ENCODE results near the gene RYK.
"Not testable (repeated sequence)": the region's sequence is repeated elsewhere in the genome, so short reads cannot be mapped to it uniquely, and the experiment has no call there.

The RYK gene

DNA sequence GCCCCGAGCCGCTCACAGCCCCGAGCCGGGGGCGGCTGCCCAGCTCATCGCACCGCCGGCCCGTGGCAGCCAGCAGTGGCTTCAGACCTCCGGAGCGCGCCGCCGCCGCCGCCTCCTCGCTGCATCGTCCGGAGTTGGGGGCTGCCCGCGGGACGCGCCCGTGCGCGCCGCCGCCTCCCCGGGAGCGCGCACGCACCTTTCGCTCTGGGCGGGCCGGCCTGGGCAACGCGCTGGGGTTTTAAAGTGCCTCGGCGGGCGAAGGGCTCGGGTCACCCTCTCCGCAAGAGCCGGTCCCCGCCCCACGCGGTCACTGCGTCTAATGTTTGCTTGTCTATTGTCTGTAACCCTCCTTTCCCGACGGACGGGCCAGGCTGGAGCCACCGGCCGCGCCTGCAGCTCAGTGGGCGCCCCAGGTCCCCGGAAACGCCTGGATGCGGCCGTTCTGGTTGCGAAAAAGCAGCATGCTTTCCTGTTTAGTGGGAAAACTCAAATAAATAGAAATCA is at the start of gene RYK:
TSS of gene RYK (minus strand) at position 143 of the 504 bp plus-strand sequence. CDS start 205 bp downstream, outside the sequence.
- peak; percentile 63 to 73 for DNase-seq

DNA sequence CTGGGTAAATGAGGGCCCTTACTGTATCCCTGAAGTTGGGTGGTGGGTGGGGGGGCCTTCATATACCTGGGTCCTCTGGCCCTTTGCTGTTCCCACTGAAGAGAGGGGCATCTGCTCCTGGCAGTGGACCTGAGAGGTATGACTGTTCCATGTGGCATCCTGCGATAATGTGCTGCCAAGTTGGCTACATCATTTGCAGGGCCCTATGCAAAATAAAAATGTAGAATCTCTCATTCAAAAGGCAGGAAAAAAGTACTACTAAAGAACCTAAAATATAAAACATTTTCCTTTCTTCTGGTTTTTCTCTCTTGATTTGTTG is 49.2 kb upstream of the RYK start:
- no peak for DNase-seq

DNA sequence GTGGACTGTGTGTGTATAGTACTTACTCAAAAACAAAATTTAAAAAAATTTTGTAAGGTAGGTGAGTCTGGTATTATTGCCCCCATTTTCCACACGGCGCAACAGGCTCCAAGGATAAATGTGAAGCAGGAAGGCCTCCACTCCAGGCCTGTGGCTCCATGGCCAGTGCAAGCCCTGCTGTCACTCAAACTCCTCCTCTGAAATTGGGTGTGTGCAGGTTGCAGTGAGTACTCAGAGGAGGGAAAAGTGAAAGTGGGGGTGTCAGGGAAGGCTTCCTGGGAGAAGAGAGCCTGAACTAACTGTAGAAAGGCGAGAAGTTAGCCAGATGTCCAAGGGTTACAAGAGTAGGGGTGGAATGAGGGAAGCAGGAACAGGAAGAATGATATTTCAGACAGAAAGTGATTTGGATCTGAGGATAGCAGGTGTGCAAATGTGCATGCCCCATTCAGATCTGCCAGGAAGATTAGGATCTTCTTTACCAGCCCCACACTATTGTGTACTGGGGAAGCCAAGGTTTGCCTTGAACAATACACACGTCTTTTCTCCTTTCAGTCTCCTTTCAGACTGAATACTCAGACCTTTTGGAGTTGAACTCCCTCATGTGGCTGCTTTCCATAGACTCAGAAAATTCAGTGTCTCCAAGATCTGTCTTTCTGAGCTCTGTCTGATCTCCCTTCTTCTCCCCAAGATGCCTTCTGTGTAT is 48.7 kb upstream of the RYK start:
- no peak for DNase-seq

DNA sequence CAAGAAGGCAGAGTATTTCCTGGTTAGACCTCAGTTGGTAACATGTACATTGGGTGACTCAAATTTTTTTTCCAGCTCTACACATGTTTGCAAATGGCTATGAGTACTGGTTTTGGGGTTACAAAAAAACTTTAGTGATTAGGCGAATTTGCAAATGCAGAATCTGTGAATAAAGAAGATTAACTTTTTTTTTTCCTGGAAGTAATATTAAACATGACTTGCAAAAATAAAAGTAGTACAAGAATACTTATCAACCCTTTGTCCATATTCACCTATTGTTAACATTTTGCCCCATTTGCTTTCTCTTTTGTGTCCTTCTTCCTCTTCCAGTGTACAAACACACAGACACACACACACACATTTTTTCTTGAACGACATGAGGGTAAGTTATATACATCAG is 47.6 kb upstream of the RYK start:
- DNase-seq = no peak

DNA sequence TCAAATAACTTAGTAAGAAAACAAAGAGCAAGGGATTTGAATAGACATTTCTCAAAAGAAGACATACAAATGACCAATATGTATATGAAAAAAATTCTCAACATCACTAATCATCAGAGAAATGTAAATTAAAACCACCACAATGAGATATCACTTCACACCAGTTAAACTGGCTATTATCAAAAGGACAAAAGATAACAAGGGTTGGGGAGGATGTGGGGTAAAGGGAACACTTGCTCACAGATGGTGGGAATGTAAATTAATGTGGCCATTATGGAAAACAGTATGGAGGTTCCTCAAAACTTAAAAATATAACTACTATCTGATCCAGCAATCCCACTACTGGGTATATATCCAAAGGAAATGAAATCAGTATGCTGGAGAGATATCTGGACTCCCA is 46.0 kb upstream of the RYK start:
- no peak for DNase-seq

DNA sequence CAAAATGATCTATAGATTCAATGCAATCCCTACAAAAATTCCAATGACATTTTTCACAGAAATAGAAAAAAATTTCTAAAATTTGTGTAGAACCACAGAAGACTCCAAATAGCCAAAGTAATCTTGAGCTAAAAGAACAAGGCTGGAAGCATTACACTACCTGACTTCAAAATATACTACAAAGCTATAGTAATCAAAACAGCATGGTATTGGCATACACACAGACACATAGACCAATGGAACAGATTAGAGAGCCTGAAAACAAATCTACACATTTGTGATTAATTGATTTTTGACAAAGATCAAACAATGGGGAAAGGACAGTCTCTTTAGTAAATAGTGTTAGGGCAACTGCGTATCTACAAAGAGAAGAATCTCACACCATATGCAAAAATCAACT is 45.3 kb upstream of the RYK start:
- DNase-seq = no peak

DNA sequence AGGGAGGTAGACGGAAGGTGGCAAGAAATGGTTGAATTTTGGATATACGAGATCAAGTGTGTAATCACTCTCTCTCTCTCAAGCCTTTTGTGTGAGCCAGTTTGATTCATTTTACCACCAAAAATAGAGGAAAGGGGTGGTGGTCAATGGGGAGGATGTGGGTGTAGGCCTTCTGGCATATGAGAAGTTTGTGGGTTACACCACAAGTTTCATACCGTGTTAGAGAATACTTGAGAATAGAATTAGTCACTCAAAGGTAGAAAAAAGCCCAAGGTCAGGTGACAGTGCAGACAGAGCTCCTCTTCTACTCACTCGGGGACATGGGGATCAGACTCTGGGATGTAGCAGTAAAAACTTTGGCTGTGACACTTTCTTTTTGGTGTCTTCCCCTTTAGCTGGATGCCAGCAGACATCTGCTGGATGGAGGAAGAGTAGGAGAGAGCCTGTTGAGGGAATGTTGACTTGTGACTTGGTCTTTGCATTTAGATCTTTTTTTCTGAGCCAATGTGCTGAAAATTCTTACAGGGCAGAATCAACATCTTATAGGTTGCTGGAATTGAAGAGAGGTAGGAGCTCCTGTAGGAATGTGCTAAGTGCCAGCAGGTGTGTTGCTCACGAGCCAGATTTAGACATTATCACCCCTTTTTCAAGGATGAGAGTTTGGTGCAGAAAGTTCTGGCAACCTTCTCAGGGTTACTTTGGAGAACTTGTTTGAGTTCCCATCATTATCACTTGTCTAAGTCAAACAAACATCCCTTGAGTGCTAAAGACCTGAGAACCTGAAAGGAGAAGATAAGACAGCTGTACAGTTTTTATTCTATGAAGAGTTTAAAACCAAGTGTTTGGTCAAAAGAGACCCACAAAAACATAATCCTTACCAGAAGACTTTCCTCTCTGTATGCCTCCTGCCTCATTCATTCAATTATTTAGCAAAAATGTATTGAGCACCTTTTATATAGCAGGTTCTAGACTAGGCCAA is 43.9 kb upstream of the RYK start:
- DNase-seq = peak; percentile 43 to 45

DNA sequence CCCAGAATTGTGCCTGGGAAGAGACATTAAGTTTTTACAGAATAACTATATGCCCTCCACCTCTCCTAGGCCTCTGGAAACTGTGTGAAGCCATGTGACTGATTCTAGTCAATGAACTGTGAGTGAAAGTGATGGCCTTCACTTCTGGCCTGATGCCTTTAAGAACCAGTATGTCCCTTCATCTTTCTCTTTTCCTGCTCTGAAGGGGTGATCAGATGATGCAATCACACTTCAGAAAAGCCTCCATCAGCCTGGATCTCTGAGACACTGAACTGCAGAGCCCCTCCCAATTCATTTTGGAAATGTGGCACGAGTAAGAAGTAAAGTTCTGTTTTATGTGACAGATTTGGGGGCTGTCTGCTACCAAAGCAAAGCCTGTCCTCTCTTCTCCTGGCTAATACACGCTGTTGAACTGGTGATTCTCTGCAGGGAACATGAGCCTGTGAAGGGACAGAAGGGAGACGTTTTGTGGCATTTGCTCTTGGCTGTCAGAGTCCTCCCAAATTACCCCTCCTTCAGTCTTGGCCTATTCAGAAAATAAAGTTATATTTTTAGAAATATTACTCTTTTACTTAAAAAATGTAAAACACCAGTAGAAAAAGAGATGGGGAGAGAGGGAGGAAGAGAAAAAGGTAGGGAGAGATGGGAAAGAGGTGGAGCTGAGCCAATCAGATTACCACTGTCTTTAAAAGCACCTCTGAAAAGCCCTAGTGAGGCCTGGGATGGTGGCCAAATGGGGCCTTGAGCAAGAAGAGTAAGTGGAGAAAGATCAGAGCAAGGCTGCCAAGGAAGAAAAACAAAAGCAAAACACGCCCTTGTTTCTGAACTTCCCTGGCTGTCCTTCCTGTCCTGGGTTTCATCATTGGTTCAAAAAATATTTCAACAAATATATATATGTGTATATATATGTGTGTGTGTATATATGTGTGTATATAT is 40.9 kb upstream of the RYK start:
- DNase-seq = no peak

DNA sequence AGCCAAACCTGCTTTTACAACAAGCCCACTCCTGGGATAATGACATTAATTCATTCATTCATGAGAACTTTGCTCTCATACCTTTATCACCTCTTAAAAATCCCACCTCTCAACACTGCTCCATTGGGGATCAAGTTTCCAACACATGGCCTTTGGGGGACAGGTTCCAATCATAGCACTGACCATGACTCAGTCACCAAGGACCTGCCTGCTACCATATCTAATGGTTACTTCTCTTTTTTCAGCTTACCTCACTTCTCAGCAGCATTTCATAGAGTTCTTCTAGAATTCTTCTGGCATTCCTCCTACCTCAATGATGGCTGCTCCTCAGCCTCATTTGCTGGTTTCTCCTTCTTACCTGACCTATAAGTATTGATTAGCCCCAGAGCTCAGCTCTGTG is 36.9 kb upstream of the RYK start:
- no peak for DNase-seq

DNA sequence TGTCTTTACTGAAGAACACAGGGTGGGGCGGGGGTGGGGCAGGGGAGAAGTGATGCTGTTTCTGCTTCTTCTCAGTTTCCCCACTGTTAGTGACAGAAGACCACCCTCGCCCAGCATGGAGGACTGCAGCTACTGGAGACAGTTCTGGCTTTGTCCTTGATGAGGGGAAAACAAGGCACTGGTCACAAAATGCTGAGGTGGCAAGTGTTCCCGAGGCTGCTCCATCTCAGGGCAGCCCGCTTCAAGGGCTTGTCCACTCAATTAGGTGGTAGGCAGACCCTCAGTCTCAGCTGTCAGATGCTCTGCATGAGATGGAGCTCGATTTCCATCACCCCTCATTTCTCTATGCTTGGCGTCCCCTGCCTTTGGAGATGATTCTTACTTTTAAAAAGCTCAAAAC is 33.8 kb upstream of the RYK start:
- DNase-seq = no peak

DNA sequence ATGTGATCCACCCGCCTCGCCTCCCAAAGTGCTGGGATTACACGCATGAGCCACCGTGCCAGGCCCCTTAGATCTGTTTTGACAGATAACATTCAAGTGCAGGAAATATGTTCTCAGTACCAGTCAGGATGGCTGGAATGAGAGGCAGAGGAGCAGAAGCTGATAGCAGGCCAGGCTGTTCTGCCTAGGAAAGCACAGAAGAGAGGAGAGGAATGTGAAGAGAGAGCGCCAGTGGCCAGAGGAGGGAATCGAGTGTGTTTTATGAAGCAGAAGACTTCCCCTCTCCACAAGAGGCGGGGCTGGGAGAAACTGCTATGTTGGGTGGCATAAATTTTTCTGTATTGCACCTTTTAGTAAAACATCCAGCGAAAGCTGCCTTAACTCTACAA is 32.0 kb upstream of the RYK start:
- no peak for DNase-seq

DNA sequence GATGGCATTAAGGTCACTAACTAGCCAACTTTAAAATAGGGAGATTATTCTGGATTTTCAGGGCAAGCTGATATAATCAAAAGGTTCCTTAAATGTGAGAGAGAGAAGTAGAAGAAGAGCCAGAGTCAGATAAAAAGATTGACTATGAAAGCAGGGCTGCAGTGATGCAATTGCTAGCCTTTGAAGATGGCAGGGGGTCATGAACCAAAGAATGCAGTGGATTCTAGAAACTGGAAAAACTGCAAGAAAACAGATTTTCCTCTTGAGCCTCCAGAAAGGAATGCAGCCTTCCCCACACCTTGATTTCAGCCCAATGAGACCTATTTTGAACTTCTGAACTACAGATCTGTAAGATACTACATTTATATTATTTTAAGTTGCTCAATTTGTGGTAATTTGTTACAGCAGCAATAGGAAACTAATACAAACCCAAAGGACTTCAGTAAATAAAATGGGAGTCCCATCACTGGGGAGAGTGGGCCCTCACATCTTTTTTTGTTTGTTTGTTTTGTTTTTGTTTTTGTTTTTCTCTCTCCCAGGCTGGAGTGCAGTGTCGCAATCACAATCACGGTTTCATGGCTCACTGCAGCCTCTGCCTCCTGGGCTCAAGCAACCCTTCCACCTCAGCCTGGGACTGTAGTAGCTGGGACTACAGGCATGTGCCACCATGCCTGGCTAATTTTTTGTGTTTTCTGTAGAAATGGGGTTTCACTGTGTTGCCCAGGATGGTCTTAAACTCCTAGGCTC is 31.4 kb upstream of the RYK start:
- DNase-seq = no peak

DNA sequence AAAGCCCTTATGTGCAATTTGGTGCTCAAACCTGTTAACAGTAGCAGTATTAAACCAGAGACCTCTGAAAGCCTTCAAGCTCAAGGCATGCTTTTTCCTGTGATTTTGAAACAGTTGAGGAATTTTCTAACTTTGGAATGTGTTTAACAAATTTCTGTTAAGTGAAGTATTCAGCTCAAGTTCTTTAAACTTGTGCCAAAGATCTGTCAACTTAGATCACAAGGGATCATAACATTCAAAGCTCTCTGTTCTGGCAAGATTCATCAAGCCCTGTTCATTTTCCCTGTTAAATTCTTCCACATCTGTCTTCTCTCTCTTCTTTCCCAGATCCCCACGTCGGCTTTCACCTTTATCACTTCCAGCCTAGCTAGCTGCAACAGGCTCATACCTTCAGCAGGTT is 28.8 kb upstream of the RYK start:
- no peak for DNase-seq

DNA sequence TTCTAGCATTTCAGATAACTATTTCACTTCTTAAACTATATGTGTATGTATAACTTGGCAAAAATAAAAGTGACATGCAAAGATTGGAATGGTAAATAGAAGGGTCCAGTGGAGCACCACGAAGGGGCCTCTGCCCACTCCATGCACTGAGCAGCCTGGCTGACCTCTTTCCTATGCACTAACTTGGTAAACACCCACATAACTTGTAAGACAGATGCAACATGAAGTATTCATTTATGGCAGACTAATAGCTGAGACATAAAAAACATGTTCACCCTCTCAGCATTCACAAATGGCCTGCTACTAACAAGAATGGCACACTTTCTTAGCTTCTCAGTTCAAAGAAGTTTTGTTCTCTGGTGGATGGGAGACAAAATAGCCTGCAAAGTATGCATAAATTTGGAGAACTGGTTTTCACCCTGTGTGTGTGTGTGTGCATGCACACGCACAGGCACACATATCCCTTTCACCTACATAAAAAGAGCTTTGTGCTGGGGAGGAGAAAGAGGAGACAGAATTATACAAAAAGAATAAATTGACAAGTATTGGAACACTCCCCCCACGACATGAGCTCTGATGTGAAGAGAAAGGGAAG is 26.5 kb upstream of the RYK start:
- DNase-seq = no peak

DNA sequence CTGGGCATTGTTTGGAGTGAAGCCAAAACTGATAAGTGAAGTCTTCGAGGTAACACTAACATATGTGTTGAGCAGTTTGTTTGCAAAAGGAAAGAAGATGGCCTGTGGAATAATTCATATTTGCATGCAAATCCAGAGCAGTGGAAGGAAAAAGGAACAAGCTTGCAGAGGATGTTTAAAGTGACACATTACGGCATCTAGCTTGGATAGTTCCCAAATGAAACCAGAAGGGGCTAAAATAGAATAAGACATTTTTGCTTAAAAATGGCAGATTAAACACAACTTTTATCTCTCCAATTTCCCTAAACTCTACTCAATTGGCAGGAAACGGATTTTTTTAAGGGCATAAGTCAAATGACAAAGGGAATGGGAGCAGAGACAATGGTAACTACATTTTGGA is 25.4 kb upstream of the RYK start:
- no peak for DNase-seq

DNA sequence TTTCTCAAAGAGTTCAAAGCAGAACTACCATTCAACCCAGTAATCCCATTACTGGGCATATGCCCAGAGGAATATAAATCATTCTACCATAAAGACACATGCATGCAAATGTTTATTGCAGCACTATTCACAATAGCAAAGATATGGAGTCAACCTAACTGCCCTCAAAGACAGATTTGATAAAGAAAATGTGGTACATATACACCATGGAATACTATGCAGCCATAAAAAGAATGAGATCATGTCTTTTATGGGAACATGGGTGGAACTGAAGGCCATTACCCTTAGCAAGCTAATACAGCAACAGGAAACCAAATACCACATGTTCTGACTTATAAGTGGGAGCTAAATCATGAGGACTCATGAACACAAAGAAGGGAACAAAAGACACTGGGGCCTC is 24.5 kb upstream of the RYK start:
- not testable (repeated sequence) for DNase-seq

DNA sequence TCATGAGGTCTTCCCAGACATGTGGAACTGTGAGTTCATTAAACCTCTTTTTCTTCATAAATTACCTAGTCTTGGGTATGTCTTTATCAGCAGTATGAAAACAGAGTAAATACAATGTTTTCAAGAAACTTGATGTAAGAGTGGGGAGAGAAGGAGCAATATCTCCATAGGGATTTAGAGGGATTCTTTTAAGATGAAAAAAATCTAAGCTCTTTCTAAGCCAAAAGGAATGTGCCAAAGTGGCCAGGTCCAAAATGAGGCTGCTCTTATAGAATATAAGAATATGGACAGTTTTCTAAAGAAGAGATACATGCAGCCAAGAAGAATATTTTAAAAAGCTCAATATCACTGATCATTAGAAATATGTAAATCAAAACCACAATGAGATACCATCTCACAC is 23.9 kb upstream of the RYK start:
- no peak for DNase-seq

DNA sequence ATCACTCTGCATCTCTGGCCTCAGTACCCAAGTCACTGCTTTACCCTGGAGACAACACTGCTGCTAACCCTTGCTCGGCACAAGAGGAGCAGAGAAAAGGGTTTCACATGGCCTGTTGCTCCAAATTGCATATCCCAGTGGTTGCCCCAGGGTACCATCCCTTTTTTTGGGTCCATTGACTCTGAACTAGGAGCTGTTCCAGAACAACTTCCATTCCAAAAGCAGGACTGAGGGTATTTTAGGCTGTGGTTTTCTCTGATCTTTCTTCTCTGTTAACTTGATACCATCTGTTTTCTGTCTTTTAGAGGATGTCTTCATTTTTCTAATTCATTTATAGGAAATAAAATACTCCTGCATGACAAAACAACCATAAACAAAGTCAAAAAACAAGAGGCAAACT is 17.3 kb upstream of the RYK start:
- DNase-seq = no peak

DNA sequence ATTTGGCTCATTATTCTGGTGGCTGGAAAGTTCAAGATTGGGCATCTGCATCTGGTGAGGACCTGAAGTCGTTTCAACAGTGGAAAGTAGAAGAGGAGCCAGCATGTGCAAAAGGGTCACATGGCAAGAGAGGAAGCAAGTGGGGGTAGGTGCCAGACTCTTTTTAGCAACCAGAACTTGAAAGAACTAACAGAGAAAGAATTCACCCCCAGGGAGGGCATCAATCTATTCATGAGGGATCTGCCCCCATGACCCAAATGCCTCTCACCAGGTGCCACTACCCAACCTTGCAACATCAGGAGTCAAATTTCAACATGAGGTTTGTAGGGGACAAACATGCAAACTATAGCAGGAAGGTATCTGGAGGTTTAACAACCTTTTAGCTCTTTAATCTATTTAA is 10.3 kb upstream of the RYK start:
- DNase-seq = no peak

DNA sequence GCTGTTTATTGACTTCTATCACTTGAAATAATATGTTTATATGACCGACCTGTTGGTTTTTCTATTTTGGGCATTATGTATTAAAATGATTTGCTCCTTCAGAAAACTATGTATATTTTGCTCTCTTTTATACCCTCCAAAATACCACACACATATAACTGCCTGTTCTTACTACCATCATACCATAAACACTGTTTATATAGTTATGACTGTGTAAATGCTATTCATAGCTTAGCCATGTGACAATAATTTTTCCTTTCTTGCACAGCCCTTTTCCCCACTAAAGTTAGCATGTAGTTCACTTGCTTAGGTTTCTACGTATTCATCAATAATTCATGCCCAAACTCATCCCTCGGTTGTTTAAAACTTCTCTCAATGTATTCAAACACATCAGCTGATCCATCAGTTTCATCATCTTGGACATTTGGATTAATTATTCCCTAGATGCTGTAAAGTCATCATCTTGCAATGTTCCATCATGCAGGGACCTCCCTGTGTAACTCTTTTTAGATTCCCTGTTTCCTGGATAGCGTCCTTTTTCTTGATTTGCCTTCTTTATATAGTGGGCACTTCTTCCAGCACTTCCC is 8.2 kb upstream of the RYK start:
- DNase-seq = no peak

DNA sequence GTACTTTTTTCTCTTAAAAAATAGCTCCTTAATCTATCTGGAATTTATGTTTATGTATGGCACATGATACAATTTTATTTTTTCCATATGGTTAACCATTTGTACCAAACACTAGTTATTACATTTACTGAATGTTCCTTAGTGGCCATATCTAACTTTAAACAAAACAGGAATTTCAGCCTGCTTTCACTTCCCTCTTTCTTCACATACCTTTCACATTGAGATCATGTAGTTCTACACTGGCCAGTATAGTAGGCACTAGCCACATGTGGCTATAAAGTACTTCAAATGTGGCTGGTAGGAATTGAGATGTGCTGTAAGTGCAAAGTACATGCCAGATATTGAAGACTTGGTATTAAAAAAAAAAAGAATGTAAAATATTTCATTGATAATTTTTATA is 4.7 kb upstream of the RYK start:
- DNase-seq = no peak
